ENCODE measurements around the gene CTIF. TPM values are rescaled to one million over a fixed set of nuclear protein-coding genes. Genes with fewer than 3 reads are reported as not detected.
A peak's percentile ranks its signal among the peaks of the same experiment; 100 is the strongest.

CTIF gene
- total RNA-seq, 1 donor from 2014 or later, result 51.5 TPM

GRCh38 chr18:48683197-48683596 is 144.4 kb downstream of the CTIF start:
- Mint-ChIP-seq H3K27me3 (ENCODE audit: unreplicated experiment) (peaks cover 3% of the 10 kb centered on the region), H3K9me3 (ENCODE audit: unreplicated experiment) (no peaks in the 10 kb centered on the region), H3K4me1 (ENCODE audit: unreplicated experiment) (peaks cover 58% of the 10 kb centered on the region), H3K36me3 (ENCODE audit: low read depth, unreplicated experiment) (peaks cover 6% of the 10 kb centered on the region), H3K4me3 (ENCODE audit: unreplicated experiment) (no peak overlapping the region), H3K27ac (ENCODE audit: unreplicated experiment) (no peak overlapping the region)
- no peak for TF ChIP-seq CTCF (IDR thresholded peaks at IDR 0.05; ENCODE audit: unreplicated experiment)
- DNase-seq (ENCODE audit: low spot score), result no peak

- H3K4me3 Mint-ChIP-seq (ENCODE audit: unreplicated experiment), result no peak overlapping the region
- H3K9me3 Mint-ChIP-seq (ENCODE audit: unreplicated experiment), result no peaks in the 10 kb centered on the region
- peaks cover 3% of the 10 kb centered on the region for H3K27me3 Mint-ChIP-seq (ENCODE audit: unreplicated experiment)
- H3K36me3 Mint-ChIP-seq (ENCODE audit: low read depth, unreplicated experiment), result peaks cover 6% of the 10 kb centered on the region
- no peak for DNase-seq (ENCODE audit: low spot score)
- TF ChIP-seq CTCF (IDR thresholded peaks at IDR 0.05; ENCODE audit: unreplicated experiment), result no peak
- H3K4me1 Mint-ChIP-seq (ENCODE audit: unreplicated experiment), result peaks cover 56% of the 10 kb centered on the region
- H3K27ac Mint-ChIP-seq (ENCODE audit: unreplicated experiment), result no peak overlapping the region
These were observed 144.8 kb downstream of the CTIF start for GRCh38 chr18:48683661-48684060.

- Mint-ChIP-seq H3K4me3 (ENCODE audit: unreplicated experiment) (no peak overlapping the region), H3K36me3 (ENCODE audit: low read depth, unreplicated experiment) (peaks cover 15% of the 10 kb centered on the region), H3K4me1 (ENCODE audit: unreplicated experiment) (peaks cover 35% of the 10 kb centered on the region), H3K9me3 (ENCODE audit: unreplicated experiment) (no peaks in the 10 kb centered on the region), H3K27ac (ENCODE audit: unreplicated experiment) (peak overlapping the region; percentile 70), H3K27me3 (ENCODE audit: unreplicated experiment) (peaks cover 5% of the 10 kb centered on the region)
- TF ChIP-seq CTCF (IDR thresholded peaks at IDR 0.05; ENCODE audit: unreplicated experiment), result no peak
- no peak for DNase-seq (ENCODE audit: low spot score)
These were observed 148.7 kb downstream of the CTIF start for GRCh38 chr18:48687346-48688042.

GRCh38 chr18:48688961-48689360 is 150.1 kb downstream of the CTIF start:
- no peak for TF ChIP-seq CTCF (IDR thresholded peaks at IDR 0.05; ENCODE audit: unreplicated experiment)
- DNase-seq (ENCODE audit: low spot score), result no peak
- no peaks in the 10 kb centered on the region for H3K9me3 Mint-ChIP-seq (ENCODE audit: unreplicated experiment)
- H3K36me3 Mint-ChIP-seq (ENCODE audit: low read depth, unreplicated experiment), result peaks cover 15% of the 10 kb centered on the region
- no peak overlapping the region for H3K27ac Mint-ChIP-seq (ENCODE audit: unreplicated experiment)
- H3K27me3 Mint-ChIP-seq (ENCODE audit: unreplicated experiment), result peaks cover 5% of the 10 kb centered on the region
- H3K4me1 Mint-ChIP-seq (ENCODE audit: unreplicated experiment), result peaks cover 34% of the 10 kb centered on the region
- no peak overlapping the region for H3K4me3 Mint-ChIP-seq (ENCODE audit: unreplicated experiment)

GRCh38 chr18:48689548-48689947 is 150.7 kb downstream of the CTIF start:
- no peaks in the 10 kb centered on the region for H3K9me3 Mint-ChIP-seq (ENCODE audit: unreplicated experiment)
- H3K27ac Mint-ChIP-seq (ENCODE audit: unreplicated experiment), result no peak overlapping the region
- peaks cover 15% of the 10 kb centered on the region for H3K36me3 Mint-ChIP-seq (ENCODE audit: low read depth, unreplicated experiment)
- peaks cover 36% of the 10 kb centered on the region for H3K4me1 Mint-ChIP-seq (ENCODE audit: unreplicated experiment)
- no peak for TF ChIP-seq CTCF (IDR thresholded peaks at IDR 0.05; ENCODE audit: unreplicated experiment)
- H3K27me3 Mint-ChIP-seq (ENCODE audit: unreplicated experiment), result peaks cover 5% of the 10 kb centered on the region
- no peak for DNase-seq (ENCODE audit: low spot score)
- H3K4me3 Mint-ChIP-seq (ENCODE audit: unreplicated experiment), result no peak overlapping the region
